ENCODE results near the gene SOX8. TPM values are rescaled to one million over a fixed set of nuclear protein-coding genes. Genes with fewer than 3 reads are reported as not detected.

Gene SOX8
- total RNA-seq, 1 donor from 2014 or later: 0.15 TPM

DNA sequence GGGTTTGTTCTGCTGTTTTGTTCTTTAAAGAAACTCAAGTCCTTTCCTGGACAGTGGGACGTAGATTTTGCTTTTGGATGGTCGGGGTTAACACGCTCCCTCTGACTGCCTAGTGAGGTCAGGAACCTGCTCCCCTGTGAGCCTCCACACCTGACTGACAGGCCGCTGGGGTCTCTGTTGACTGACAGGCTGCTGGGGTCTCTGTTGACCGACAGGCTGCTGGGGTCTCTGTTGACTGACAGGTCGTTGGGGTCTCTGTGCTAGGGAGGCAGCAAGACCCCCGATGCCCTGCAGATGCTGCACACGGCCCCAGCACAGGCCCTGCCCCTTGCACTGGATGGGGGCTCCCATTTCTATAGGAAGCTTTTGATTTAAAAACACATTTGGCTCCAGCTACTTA, 44.3 kb upstream of the SOX8 start:
- no peaks in the 10 kb centered on the region for H3K27me3 Mint-ChIP-seq (ENCODE audit: low read depth)
- no peak for DNase-seq (ENCODE audit: low spot score)
- peaks cover 20% of the 10 kb centered on the region for H3K9me3 Mint-ChIP-seq (ENCODE audit: low read depth)
- no peak overlapping the region for H3K4me3 Mint-ChIP-seq (ENCODE audit: unreplicated experiment)
- peaks cover 35% of the 10 kb centered on the region for H3K36me3 Mint-ChIP-seq (ENCODE audit: low read depth)
- H3K4me1 Mint-ChIP-seq (ENCODE audit: low read depth): no peaks in the 10 kb centered on the region
- TF ChIP-seq, protein P1, sequence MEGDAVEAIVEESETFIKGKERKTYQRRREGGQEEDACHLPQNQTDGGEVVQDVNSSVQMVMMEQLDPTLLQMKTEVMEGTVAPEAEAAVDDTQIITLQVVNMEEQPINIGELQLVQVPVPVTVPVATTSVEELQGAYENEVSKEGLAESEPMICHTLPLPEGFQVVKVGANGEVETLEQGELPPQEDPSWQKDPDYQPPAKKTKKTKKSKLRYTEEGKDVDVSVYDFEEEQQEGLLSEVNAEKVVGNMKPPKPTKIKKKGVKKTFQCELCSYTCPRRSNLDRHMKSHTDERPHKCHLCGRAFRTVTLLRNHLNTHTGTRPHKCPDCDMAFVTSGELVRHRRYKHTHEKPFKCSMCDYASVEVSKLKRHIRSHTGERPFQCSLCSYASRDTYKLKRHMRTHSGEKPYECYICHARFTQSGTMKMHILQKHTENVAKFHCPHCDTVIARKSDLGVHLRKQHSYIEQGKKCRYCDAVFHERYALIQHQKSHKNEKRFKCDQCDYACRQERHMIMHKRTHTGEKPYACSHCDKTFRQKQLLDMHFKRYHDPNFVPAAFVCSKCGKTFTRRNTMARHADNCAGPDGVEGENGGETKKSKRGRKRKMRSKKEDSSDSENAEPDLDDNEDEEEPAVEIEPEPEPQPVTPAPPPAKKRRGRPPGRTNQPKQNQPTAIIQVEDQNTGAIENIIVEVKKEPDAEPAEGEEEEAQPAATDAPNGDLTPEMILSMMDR (IDR thresholded peaks at IDR 0.05): no peak
- no peak overlapping the region for H3K27ac Mint-ChIP-seq (ENCODE audit: unreplicated experiment)

GRCh38 chr16:937723-938122, 43.8 kb upstream of the SOX8 start:
- Mint-ChIP-seq H3K27me3 (ENCODE audit: low read depth) (no peaks in the 10 kb centered on the region), H3K4me1 (ENCODE audit: low read depth) (no peaks in the 10 kb centered on the region), H3K9me3 (ENCODE audit: low read depth) (peaks cover 24% of the 10 kb centered on the region), H3K27ac (ENCODE audit: unreplicated experiment) (no peak overlapping the region), H3K4me3 (ENCODE audit: unreplicated experiment) (no peak overlapping the region), H3K36me3 (ENCODE audit: low read depth) (peaks cover 38% of the 10 kb centered on the region)
- TF ChIP-seq, protein P1 (IDR thresholded peaks at IDR 0.05): no peak
- DNase-seq (ENCODE audit: low spot score): no peak

- H3K27me3 Mint-ChIP-seq (ENCODE audit: low read depth): no peaks in the 10 kb centered on the region
- no peak overlapping the region for H3K27ac Mint-ChIP-seq (ENCODE audit: unreplicated experiment)
- peaks cover 27% of the 10 kb centered on the region for H3K9me3 Mint-ChIP-seq (ENCODE audit: low read depth)
- peak; percentile 73 for DNase-seq (ENCODE audit: low spot score)
- H3K36me3 Mint-ChIP-seq (ENCODE audit: low read depth): peaks cover 38% of the 10 kb centered on the region
- H3K4me1 Mint-ChIP-seq (ENCODE audit: low read depth): no peaks in the 10 kb centered on the region
- TF ChIP-seq, protein P1 (IDR thresholded peaks at IDR 0.05): no peak
- no peak overlapping the region for H3K4me3 Mint-ChIP-seq (ENCODE audit: unreplicated experiment)
Observed at GRCh38 chr16:938136-938535, 43.4 kb upstream of the SOX8 start.

DNA sequence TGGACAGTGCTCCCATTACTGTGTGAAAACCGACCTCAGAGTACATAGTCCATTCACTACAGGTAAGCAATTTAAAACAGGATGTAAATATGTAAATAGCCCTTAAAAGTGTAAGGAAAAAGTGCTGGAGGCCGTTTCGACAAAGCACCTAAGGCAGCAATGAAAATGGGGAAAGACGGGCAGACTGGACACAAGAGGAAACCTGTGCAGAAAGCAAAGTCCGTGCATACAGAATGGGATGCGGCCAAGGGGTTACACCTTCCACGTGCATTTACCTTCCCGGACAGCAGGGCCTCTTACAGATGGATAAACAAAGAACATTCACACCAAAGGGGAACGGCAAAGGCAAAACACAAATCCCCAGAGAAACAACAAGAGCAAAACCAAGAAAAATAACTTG, 42.8 kb upstream of the SOX8 start:
- TF ChIP-seq, protein P1 (IDR thresholded peaks at IDR 0.05): no peak
- Mint-ChIP-seq H3K9me3 (ENCODE audit: low read depth) (peaks cover 29% of the 10 kb centered on the region), H3K4me1 (ENCODE audit: low read depth) (no peaks in the 10 kb centered on the region), H3K36me3 (ENCODE audit: low read depth) (peaks cover 39% of the 10 kb centered on the region), H3K27ac (ENCODE audit: unreplicated experiment) (no peak overlapping the region), H3K4me3 (ENCODE audit: unreplicated experiment) (no peak overlapping the region), H3K27me3 (ENCODE audit: low read depth) (no peaks in the 10 kb centered on the region)
- no peak for DNase-seq (ENCODE audit: low spot score)

- DNase-seq (ENCODE audit: low spot score): peak; percentile 81
- H3K27ac Mint-ChIP-seq (ENCODE audit: unreplicated experiment): no peak overlapping the region
- peaks cover 32% of the 10 kb centered on the region for H3K9me3 Mint-ChIP-seq (ENCODE audit: low read depth)
- peaks cover 39% of the 10 kb centered on the region for H3K36me3 Mint-ChIP-seq (ENCODE audit: low read depth)
- no peaks in the 10 kb centered on the region for H3K4me1 Mint-ChIP-seq (ENCODE audit: low read depth)
- no peak overlapping the region for H3K4me3 Mint-ChIP-seq (ENCODE audit: unreplicated experiment)
- no peaks in the 10 kb centered on the region for H3K27me3 Mint-ChIP-seq (ENCODE audit: low read depth)
- TF ChIP-seq, protein P1 (IDR thresholded peaks at IDR 0.05): no peak
Observed at GRCh38 chr16:939311-939710, 42.3 kb upstream of the SOX8 start.

Measured in chondrocyte (in vitro differentiated cells).